Measurements from ENCODE around the gene TMEM9.

The TMEM9 gene

DNA sequence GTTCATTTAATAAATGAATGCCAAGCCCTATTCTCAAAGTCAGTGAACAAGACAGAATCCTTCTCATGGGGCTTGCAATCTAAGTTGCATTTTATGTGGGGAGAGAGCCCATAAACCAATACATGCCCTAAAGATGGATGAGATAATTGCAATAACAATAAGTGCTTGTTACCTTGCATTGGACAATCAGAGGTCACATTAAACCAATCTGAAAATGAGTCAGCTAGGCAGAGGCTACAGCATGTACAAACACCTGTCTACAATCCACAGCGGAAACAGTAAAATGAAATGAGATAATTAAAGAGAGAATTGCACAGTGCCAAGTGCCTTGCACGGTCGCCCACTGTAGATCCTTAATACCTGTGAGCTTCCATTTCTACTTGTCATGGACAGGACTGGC, 28.9 kb upstream of the TMEM9 start:
- Mint-ChIP-seq H3K36me3 (ENCODE audit: low read depth) (no peaks in the 10 kb centered on the region), H3K27me3 (peaks cover 5% of the 10 kb centered on the region), H3K27ac (no peak overlapping the region), H3K4me1 (ENCODE audit: low read depth) (peaks cover 20% of the 10 kb centered on the region), H3K9me3 (peaks cover 13% of the 10 kb centered on the region), H3K4me3 (no peak overlapping the region)
- intact Hi-C loops (cut with micrococcal nuclease), result no loop called here

DNA sequence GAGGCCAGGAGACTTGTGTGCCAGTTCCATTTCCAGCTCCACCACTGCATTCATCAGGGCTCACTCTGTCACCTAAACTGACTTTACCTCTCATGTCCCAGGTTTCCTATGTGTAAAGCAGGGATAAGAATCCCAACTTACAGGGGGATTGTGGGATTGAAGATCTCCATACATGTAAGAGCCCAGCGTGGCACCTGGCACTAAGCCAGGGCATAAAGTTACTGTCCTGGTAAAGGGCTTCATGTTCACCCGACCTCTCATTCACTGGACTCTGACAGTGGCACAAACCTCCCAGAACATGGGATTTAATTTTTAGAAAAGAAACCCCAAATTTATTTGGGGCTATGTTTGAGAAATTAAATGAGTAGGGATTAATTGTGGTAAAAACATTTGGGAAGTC, 27.5 kb upstream of the TMEM9 start:
- peaks cover 20% of the 10 kb centered on the region for H3K4me1 Mint-ChIP-seq (ENCODE audit: low read depth)
- no peaks in the 10 kb centered on the region for H3K36me3 Mint-ChIP-seq (ENCODE audit: low read depth)
- no peak overlapping the region for H3K4me3 Mint-ChIP-seq
- no peak overlapping the region for H3K27ac Mint-ChIP-seq
- peaks cover 5% of the 10 kb centered on the region for H3K27me3 Mint-ChIP-seq
- intact Hi-C loops (cut with micrococcal nuclease), result no loop called here
- H3K9me3 Mint-ChIP-seq, result peaks cover 13% of the 10 kb centered on the region

- Mint-ChIP-seq H3K9me3 (peaks cover 13% of the 10 kb centered on the region), H3K4me1 (ENCODE audit: low read depth) (peaks cover 20% of the 10 kb centered on the region), H3K27ac (no peak overlapping the region), H3K36me3 (ENCODE audit: low read depth) (no peaks in the 10 kb centered on the region), H3K4me3 (no peak overlapping the region), H3K27me3 (peaks cover 5% of the 10 kb centered on the region)
- intact Hi-C loops (cut with micrococcal nuclease), result no loop called here
Measured at GRCh38 chr1:201181323-201181722, 27.0 kb upstream of the TMEM9 start.

GRCh38 chr1:201180901-201181300, 26.6 kb upstream of the TMEM9 start:
- Mint-ChIP-seq H3K4me1 (ENCODE audit: low read depth) (peaks cover 20% of the 10 kb centered on the region), H3K4me3 (no peak overlapping the region), H3K36me3 (ENCODE audit: low read depth) (no peaks in the 10 kb centered on the region), H3K27me3 (peaks cover 5% of the 10 kb centered on the region), H3K9me3 (peaks cover 13% of the 10 kb centered on the region), H3K27ac (no peak overlapping the region)
- intact Hi-C loops (cut with micrococcal nuclease), result no loop called here

DNA sequence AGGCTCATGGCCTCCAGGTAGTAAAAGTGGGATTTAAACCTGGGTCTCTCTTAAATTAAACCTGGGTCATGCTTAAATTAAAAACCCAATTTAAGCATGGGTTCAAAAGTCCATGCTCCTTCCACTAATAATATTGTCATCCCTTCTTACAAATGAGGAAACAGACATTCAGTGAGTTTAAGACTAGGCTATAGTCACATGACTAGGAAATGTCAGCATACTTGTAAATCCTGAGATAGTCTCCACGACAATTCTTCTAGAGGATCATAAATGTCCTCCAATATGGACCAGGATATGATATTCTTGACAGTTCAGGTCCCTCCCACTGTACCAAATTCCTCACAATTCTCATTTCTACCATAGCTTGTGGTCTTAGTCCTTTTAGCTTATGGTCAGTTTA, 25.9 kb upstream of the TMEM9 start:
- Mint-ChIP-seq H3K27me3 (peaks cover 5% of the 10 kb centered on the region), H3K9me3 (peaks cover 13% of the 10 kb centered on the region), H3K36me3 (ENCODE audit: low read depth) (no peaks in the 10 kb centered on the region)

DNA sequence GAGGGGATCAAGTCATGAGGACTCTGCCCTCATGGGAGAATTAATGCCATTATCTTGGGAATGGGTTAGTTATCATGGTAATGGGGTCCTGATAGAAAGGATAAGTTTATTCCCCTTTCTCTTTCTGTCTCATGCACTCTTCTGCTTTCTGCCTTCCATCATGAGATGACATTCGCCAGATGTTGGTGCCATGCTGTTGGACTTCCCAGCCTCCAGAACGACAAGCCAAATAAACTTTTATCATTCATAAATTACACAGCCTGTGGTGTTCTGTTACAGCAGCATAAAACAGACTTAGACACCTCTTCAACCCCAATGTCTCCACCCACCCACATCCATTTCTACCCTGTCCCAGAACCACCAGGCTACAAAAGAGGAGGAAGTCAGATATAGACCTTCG, 24.4 kb upstream of the TMEM9 start:
- intact Hi-C loops (cut with micrococcal nuclease), result no loop called here
- Mint-ChIP-seq H3K27me3 (peaks cover 3% of the 10 kb centered on the region), H3K4me3 (no peak overlapping the region), H3K4me1 (ENCODE audit: low read depth) (peaks cover 20% of the 10 kb centered on the region), H3K36me3 (ENCODE audit: low read depth) (no peaks in the 10 kb centered on the region), H3K27ac (no peak overlapping the region), H3K9me3 (peaks cover 13% of the 10 kb centered on the region)

More for the DNA sequence above, 25.9 kb upstream of the TMEM9 start:
- H3K4me3 Mint-ChIP-seq, result no peak overlapping the region
- intact Hi-C loops (cut with micrococcal nuclease), result no loop called here
- H3K27ac Mint-ChIP-seq, result no peak overlapping the region
- H3K4me1 Mint-ChIP-seq (ENCODE audit: low read depth), result peaks cover 20% of the 10 kb centered on the region

DNA sequence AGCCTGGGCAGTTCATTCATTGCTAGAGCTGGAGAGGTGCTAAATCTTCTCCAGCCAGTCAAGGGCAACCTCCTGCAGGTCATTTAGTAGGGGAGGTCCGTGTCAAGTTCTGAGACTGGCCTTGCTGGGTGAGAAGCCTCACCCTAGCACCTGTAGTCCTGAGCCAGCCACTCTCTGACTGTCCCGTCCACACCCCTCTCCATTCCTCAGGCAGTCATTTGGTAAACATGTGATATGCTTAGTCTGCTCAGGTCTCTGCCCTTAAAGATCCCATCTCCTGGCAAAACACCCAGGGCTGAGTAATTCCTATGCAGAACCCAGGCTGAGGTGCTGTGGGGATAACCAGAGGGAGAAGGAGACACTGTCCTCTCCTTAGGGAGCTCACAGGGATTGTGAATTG, 22.7 kb upstream of the TMEM9 start:
- intact Hi-C loops (cut with micrococcal nuclease), result no loop called here
- H3K36me3 Mint-ChIP-seq (ENCODE audit: low read depth), result no peaks in the 10 kb centered on the region
- H3K27me3 Mint-ChIP-seq, result peaks cover 7% of the 10 kb centered on the region
- no peak overlapping the region for H3K27ac Mint-ChIP-seq
- H3K9me3 Mint-ChIP-seq, result peaks cover 13% of the 10 kb centered on the region
- no peak overlapping the region for H3K4me3 Mint-ChIP-seq
- H3K4me1 Mint-ChIP-seq (ENCODE audit: low read depth), result peaks cover 20% of the 10 kb centered on the region

GRCh38 chr1:201175820-201176500, 21.7 kb upstream of the TMEM9 start:
- intact Hi-C loops (cut with micrococcal nuclease), result no loop called here
- Mint-ChIP-seq H3K9me3 (peaks cover 13% of the 10 kb centered on the region), H3K27ac (no peak overlapping the region), H3K36me3 (ENCODE audit: low read depth) (no peaks in the 10 kb centered on the region), H3K27me3 (peaks cover 16% of the 10 kb centered on the region), H3K4me1 (ENCODE audit: low read depth) (peaks cover 22% of the 10 kb centered on the region), H3K4me3 (no peak overlapping the region)

- intact Hi-C loops (cut with micrococcal nuclease), result no loop called here
- Mint-ChIP-seq H3K9me3 (peaks cover 5% of the 10 kb centered on the region), H3K36me3 (ENCODE audit: low read depth) (no peaks in the 10 kb centered on the region), H3K27me3 (peaks cover 16% of the 10 kb centered on the region), H3K4me3 (no peak overlapping the region), H3K27ac (no peak overlapping the region), H3K4me1 (ENCODE audit: low read depth) (peaks cover 29% of the 10 kb centered on the region)
Measured at GRCh38 chr1:201173736-201174135, 19.5 kb upstream of the TMEM9 start.

GRCh38 chr1:201172999-201173610, 18.8 kb upstream of the TMEM9 start:
- H3K27me3 Mint-ChIP-seq, result peaks cover 15% of the 10 kb centered on the region
- intact Hi-C loops (cut with micrococcal nuclease), result no loop called here
- no peak overlapping the region for H3K27ac Mint-ChIP-seq
- no peaks in the 10 kb centered on the region for H3K36me3 Mint-ChIP-seq (ENCODE audit: low read depth)
- H3K4me3 Mint-ChIP-seq, result no peak overlapping the region
- H3K9me3 Mint-ChIP-seq, result no peaks in the 10 kb centered on the region
- peaks cover 30% of the 10 kb centered on the region for H3K4me1 Mint-ChIP-seq (ENCODE audit: low read depth)

DNA sequence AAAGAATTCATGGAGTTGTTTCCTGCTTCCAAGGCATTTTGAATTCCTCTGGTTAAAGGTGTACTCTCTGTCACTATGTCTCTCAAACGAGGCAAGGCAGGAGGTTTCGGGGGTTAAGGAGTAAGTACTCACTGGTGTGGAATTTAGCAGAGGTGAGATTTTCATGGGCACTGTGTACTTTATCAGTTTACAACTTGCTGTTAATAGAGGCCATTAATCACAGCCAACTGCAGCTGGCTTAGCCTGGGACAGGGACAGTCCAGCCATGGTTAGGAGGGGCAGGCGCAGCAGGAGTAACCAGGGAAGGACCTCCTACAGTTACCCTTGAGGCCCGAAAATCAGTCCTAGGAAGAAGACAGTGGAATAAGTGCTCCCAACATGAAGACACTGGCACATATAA, 18.1 kb upstream of the TMEM9 start:
- peaks cover 30% of the 10 kb centered on the region for H3K4me1 Mint-ChIP-seq (ENCODE audit: low read depth)
- peaks cover 15% of the 10 kb centered on the region for H3K27me3 Mint-ChIP-seq
- H3K36me3 Mint-ChIP-seq (ENCODE audit: low read depth), result no peaks in the 10 kb centered on the region
- intact Hi-C loops (cut with micrococcal nuclease), result no loop called here
- no peak overlapping the region for H3K4me3 Mint-ChIP-seq
- H3K27ac Mint-ChIP-seq, result no peak overlapping the region
- H3K9me3 Mint-ChIP-seq, result no peaks in the 10 kb centered on the region

GRCh38 chr1:201171063-201172036, 17.1 kb upstream of the TMEM9 start:
- no peaks in the 10 kb centered on the region for H3K36me3 Mint-ChIP-seq (ENCODE audit: low read depth)
- peaks cover 18% of the 10 kb centered on the region for H3K27me3 Mint-ChIP-seq
- peak overlapping the region; percentile 87 for H3K4me3 Mint-ChIP-seq
- no peaks in the 10 kb centered on the region for H3K9me3 Mint-ChIP-seq
- intact Hi-C loops (cut with micrococcal nuclease), result no loop called here
- peak overlapping the region; percentile 84 for H3K27ac Mint-ChIP-seq
- H3K4me1 Mint-ChIP-seq (ENCODE audit: low read depth), result peaks cover 30% of the 10 kb centered on the region

DNA sequence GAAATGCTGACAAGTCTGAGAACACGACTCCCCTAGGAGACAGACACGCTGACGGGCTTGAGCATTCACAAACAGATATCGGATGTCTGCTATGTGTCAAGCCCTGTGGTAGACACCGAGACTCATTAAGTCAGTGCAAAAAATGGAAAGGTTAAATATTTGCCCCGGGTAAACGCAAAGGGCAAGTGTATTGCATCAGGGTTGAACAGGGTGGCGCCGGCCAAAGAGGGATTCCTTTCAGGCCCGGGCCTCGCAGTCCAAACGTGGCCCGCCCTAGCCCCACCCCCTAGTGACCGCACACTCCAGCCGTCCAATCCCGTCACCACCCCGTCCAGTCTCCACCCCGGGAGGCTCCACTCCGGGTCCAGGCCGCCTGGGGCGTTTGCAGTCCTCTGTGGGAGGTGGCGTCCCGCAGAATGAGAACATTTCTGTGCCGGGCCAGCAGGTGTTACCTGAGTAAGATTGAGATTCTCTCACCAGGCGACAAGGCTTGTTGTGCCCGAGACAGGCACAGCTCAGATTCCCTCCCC, 16.3 kb upstream of the TMEM9 start:
- Mint-ChIP-seq H3K36me3 (ENCODE audit: low read depth) (no peaks in the 10 kb centered on the region), H3K4me1 (ENCODE audit: low read depth) (peaks cover 30% of the 10 kb centered on the region)
- intact Hi-C loops (cut with micrococcal nuclease), result no loop called here

More for the DNA sequence above, 16.3 kb upstream of the TMEM9 start:
- H3K4me3 Mint-ChIP-seq, result peak overlapping the region; percentile 87
- peaks cover 22% of the 10 kb centered on the region for H3K27me3 Mint-ChIP-seq
- peak overlapping the region; percentile 84 for H3K27ac Mint-ChIP-seq
- no peaks in the 10 kb centered on the region for H3K9me3 Mint-ChIP-seq
